H9 (cell line): ENCODE measurements around the gene KIF1A. TPM values are rescaled to one million over a fixed set of nuclear protein-coding genes. Genes with fewer than 3 reads are reported as not detected.

Source experiments
- DNase-seq: peaks from one replicate; pipeline ENCODE4 v3.0.0-alpha.2; 2017
- H2AFZ ChIP-seq: one replicate; pipeline ENCODE4 v1.6.1; 2013; ENCODE audit warnings: mild to moderate bottlenecking, low read length, control low read depth, moderate library complexity
- H2AK5ac ChIP-seq: 2 replicates; pipeline ENCODE4 v1.6.1; 2013; ENCODE audit warnings: low read length, control low read depth, mixed read lengths; ENCODE audit not compliant: insufficient read length
- H2BK120ac ChIP-seq: one replicate; pipeline ENCODE4 v1.6.1; 2013; ENCODE audit warnings: low read depth, mild to moderate bottlenecking, low read length, control low read depth, inconsistent platforms; ENCODE audit not compliant: poor library complexity, severe bottlenecking
- H2BK12ac ChIP-seq: 2 replicates; pipeline ENCODE4 v1.6.1; 2013; ENCODE audit warnings: low read length, control low read depth, mixed read lengths, low read depth; ENCODE audit not compliant: insufficient read length
- H2BK15ac ChIP-seq: 2 replicates; pipeline ENCODE4 v1.6.1; 2013; ENCODE audit warnings: low read depth, low read length, control low read depth
- H2BK20ac ChIP-seq: one replicate; pipeline ENCODE4 v1.6.1; 2013; ENCODE audit warnings: low read depth, mild to moderate bottlenecking, low read length, control low read depth, inconsistent platforms; ENCODE audit not compliant: poor library complexity, severe bottlenecking
- H2BK5ac ChIP-seq: 2 replicates; pipeline ENCODE4 v1.6.1; 2013; ENCODE audit warnings: low read length, control low read depth, mixed read lengths; ENCODE audit not compliant: insufficient read length
- H3K14ac ChIP-seq: 2 replicates; pipeline ENCODE4 v1.6.1; 2013; ENCODE audit warnings: low read length, control low read depth; ENCODE audit not compliant: insufficient read depth
- H3K18ac ChIP-seq: 2 replicates; pipeline ENCODE4 v1.6.1; 2013; ENCODE audit warnings: low read depth, mild to moderate bottlenecking, mixed read lengths, low read length, control low read depth; ENCODE audit not compliant: insufficient read length
- H3K23ac ChIP-seq: 2 replicates; pipeline ENCODE4 v1.6.1; 2013; ENCODE audit warnings: low read length, control low read depth, mixed read lengths, low read depth; ENCODE audit not compliant: insufficient read length
- H3K23me2 ChIP-seq: 2 replicates; pipeline ENCODE4 v1.6.1; 2013; ENCODE audit warnings: low read depth, mild to moderate bottlenecking, mixed read lengths, low read length, control low read depth; ENCODE audit not compliant: insufficient read length, poor library complexity, severe bottlenecking
- H3K27ac ChIP-seq: 2 replicates; pipeline ENCODE4 v1.5.1; 2013; ENCODE audit warnings: low read length, control low read depth, mixed read lengths, low read depth; ENCODE audit not compliant: insufficient read length
- H3K27me3 ChIP-seq: 2 replicates; pipeline ENCODE4 v1.6.1; 2013; ENCODE audit warnings: low read length, control low read depth, inconsistent platforms; ENCODE audit not compliant: insufficient read depth
- H3K4ac ChIP-seq: 2 replicates; pipeline ENCODE4 v1.6.1; 2013; ENCODE audit warnings: low read depth, mild to moderate bottlenecking, control low read depth, inconsistent platforms, low read length, moderate library complexity
- H3K4me1 ChIP-seq: 2 replicates; pipeline ENCODE4 v1.6.1; 2013; ENCODE audit warnings: low read length, control low read depth, inconsistent platforms; ENCODE audit not compliant: insufficient read depth
- H3K4me2 ChIP-seq: 2 replicates; pipeline ENCODE4 v1.6.1; 2013; ENCODE audit warnings: low read length, control low read depth, mixed read lengths; ENCODE audit not compliant: insufficient read length, insufficient read depth
- H3K56ac ChIP-seq: 2 replicates; pipeline ENCODE4 v1.6.1; 2013; ENCODE audit warnings: low read depth, mild to moderate bottlenecking, mixed read lengths, low read length, control low read depth; ENCODE audit not compliant: insufficient read length
- H3K79me1 ChIP-seq: 2 replicates; pipeline ENCODE4 v1.6.1; 2013; ENCODE audit warnings: low read depth, mild to moderate bottlenecking, moderate library complexity, low read length, control low read depth, inconsistent platforms; ENCODE audit not compliant: insufficient read depth, poor library complexity, severe bottlenecking
- H3K79me2 ChIP-seq: 2 replicates; pipeline ENCODE4 v1.6.1; 2013; ENCODE audit warnings: low read length, control low read depth, inconsistent platforms; ENCODE audit not compliant: insufficient read depth
- H3K9ac ChIP-seq: 2 replicates; pipeline ENCODE4 v1.6.1; 2013; ENCODE audit warnings: low read length, control low read depth, mixed read lengths; ENCODE audit not compliant: insufficient read length; ENCODE audit errors: extremely low read depth
- H3K9me3 ChIP-seq: one replicate; pipeline ENCODE4 v1.6.1; 2013; ENCODE audit warnings: low read depth, low read length, inconsistent platforms; ENCODE audit not compliant: control insufficient read depth
- H3T11ph ChIP-seq: one replicate; pipeline ENCODE4 v1.6.1; 2013; ENCODE audit warnings: mild to moderate bottlenecking, low read length, control low read depth, inconsistent platforms
- H4K20me1 ChIP-seq: one replicate; pipeline ENCODE4 v1.6.1; 2013; ENCODE audit not compliant: control insufficient read depth, insufficient read length, insufficient read depth
- H4K5ac ChIP-seq: 2 replicates; pipeline ENCODE4 v1.6.1; 2013; ENCODE audit warnings: low read depth, mild to moderate bottlenecking, mixed read lengths, low read length, control low read depth; ENCODE audit not compliant: insufficient read length
- H4K8ac ChIP-seq: replicated peaks from 2 replicates; pipeline ENCODE4 v1.6.1; 2013; ENCODE audit warnings: low read length, control low read depth, mixed read lengths, low read depth; ENCODE audit not compliant: insufficient read length
- H4K91ac ChIP-seq: 2 replicates; pipeline ENCODE4 v1.6.1; 2013; ENCODE audit warnings: low read depth, mild to moderate bottlenecking, moderate library complexity, mixed read lengths, low read length, control low read depth; ENCODE audit not compliant: insufficient read length
- H3K27ac Mint-ChIP-seq, 3 experiments: 2 replicates in 2 of 3; 3 replicates in 1 of 3; pipeline ENCODE4 v1.8.0; 2020 to 2021; ENCODE audit warnings: mixed read lengths in 3 of 3, mild to moderate bottlenecking in 1 of 3, moderate library complexity in 1 of 3
- H3K27me3 Mint-ChIP-seq: 2 replicates; pipeline ENCODE4 v1.8.0; 2021; ENCODE audit warnings: low read depth, mild to moderate bottlenecking, moderate library complexity, mixed read lengths
- H3K36me3 Mint-ChIP-seq, 3 experiments: 2 replicates in 2 of 3; 3 replicates in 1 of 3; pipeline ENCODE4 v1.8.0; 2020 to 2021; ENCODE audit warnings: low read depth in 3 of 3, mixed read lengths in 3 of 3; ENCODE audit not compliant: insufficient read depth in 1 of 3
- H3K4me1 Mint-ChIP-seq, 2 experiments: 2 replicates each; pipeline ENCODE4 v1.8.0; 2020; ENCODE audit warnings: mixed read lengths in 2 of 2
- H3K4me3 Mint-ChIP-seq, 2 experiments: 2 replicates in 1 of 2; 3 replicates in 1 of 2; pipeline ENCODE4 v1.8.0; 2020 to 2021; ENCODE audit warnings: mild to moderate bottlenecking in 2 of 2, mixed read lengths in 2 of 2, moderate library complexity in 1 of 2
- H3K9me3 Mint-ChIP-seq, 2 experiments: 2 replicates in 1 of 2; 3 replicates in 1 of 2; pipeline ENCODE4 v1.8.0; 2020; ENCODE audit warnings: mild to moderate bottlenecking in 2 of 2, mixed read lengths in 2 of 2, moderate library complexity in 1 of 2
- CTCF ChIP-seq: fragments of 200-600 bp; sonication (generic); conservative IDR thresholded peaks from 3 replicates; pipeline ENCODE4 v1.8.0; 2021; ENCODE audit warnings: antibody characterized with exemption, mild to moderate bottlenecking
- WGBS: extraction: QIAGEN DNeasy Blood & Tissue Kit; methylation state at CpG from one replicate; pipeline ENCODE4 v1.1.7; 2013; ENCODE audit warnings: missing lambda C conversion rate, low lambda C conversion rate, mixed read lengths; ENCODE audit not compliant: insufficient read length; ENCODE audit errors: extremely low coverage; 5-methylcytosine and 5-hydroxymethylcytosine counted together
- total RNA-seq: library from RNA; stranded (reverse); gene quantifications from 2 replicates; pipeline ENCODE4 v1.2.1, GENCODE V29; 2021

The KIF1A gene
- total RNA-seq, 1 experiment from 2014 or later, result 204 TPM

GRCh38 chr2:240806006-240806405, 14.0 kb downstream of the KIF1A start:
- Histone ChIP-seq H3K79me2 (peaks cover 41% of the 10 kb centered on the region; the same call in 1 of the 2 replicates), H2BK15ac (no peak overlapping the region), H3K56ac (no peak overlapping the region), H3K79me1 (peaks cover 3% of the 10 kb centered on the region), H3K23me2 (no peaks in the 10 kb centered on the region), H2BK20ac (no peak overlapping the region), H3K27ac (no peak overlapping the region), H2BK5ac (no peak overlapping the region), H3K9me3 (no peaks in the 10 kb centered on the region), H4K91ac (no peak overlapping the region), H2BK12ac (no peak overlapping the region), H3K18ac (no peak overlapping the region), H3K4me1 (peaks cover 3% of the 10 kb centered on the region; the same call in 1 of the 2 replicates), H2AFZ (no peak overlapping the region), H3K4me2 (no peak overlapping the region), H3K14ac (no peak overlapping the region), H2AK5ac (no peak overlapping the region), H2BK120ac (no peak overlapping the region), H3K4ac (no peak overlapping the region), H3T11ph (no peak overlapping the region), H4K20me1 (peaks cover 2% of the 10 kb centered on the region), H4K8ac (no peak overlapping the region), H4K5ac (no peak overlapping the region), H3K27me3 (no peaks in the 10 kb centered on the region), H3K23ac (no peak overlapping the region), H3K9ac (no peak overlapping the region)
- Mint-ChIP-seq H3K36me3 (peaks cover 24 to 55% (median 48%) of the 10 kb centered on the region in 3 experiments), H3K9me3 (0 out of 5 replicates have a peak, but pooled peaks cover 0 to 3% of the 10 kb centered on the region in 2 experiments), H3K27me3 (no peaks in the 10 kb centered on the region), H3K4me3 (no peak overlapping the region), H3K4me1 (peaks cover 13 to 23% of the 10 kb centered on the region in 2 experiments), H3K27ac (no peak overlapping the region)
- TF ChIP-seq CTCF, result no peak
- DNase-seq, result no peak
- no CpG with 5 or more reads among the region's 4 CpGs for WGBS
